GM06990 (cell line): ENCODE results near the gene P3H2.

Experiments
- DNase-seq: peaks from one replicate; pipeline ENCODE4 v3.0.0-alpha.2; 2011; ENCODE audit not compliant: insufficient read length; ENCODE audit errors: extremely low read depth
- H3K27me3 ChIP-seq: replicated peaks from 2 replicates; pipeline ENCODE4 v1.6.0; 2011; ENCODE audit warnings: low read length; ENCODE audit not compliant: control insufficient read depth, insufficient read depth
- H3K36me3 ChIP-seq: 2 replicates; pipeline ENCODE4 v1.5.1; 2011; ENCODE audit warnings: low read length; ENCODE audit not compliant: control insufficient read depth, insufficient read depth
- H3K4me3 ChIP-seq: replicated peaks from 2 replicates; pipeline ENCODE4 v1.5.1; 2011; ENCODE audit warnings: low read depth, mild to moderate bottlenecking, control low read depth, low read length
- CTCF ChIP-seq: IDR thresholded peaks from 2 replicates; pipeline ENCODE4 v1.5.1; 2011; ENCODE audit warnings: low read length, control low read depth, mild to moderate bottlenecking, inconsistent platforms; ENCODE audit not compliant: insufficient read depth, poor library complexity, severe bottlenecking

Gene P3H2

GRCh38 chr3:190121061-190121377, 322 bp upstream of the P3H2 start:
- Histone ChIP-seq H3K36me3 (no peaks in the 10 kb centered on the region), H3K27me3 (no peaks in the 10 kb centered on the region), H3K4me3 (peak overlapping the region; percentile 67)
- no peak for TF ChIP-seq CTCF
- no peak for DNase-seq

- H3K4me3 ChIP-seq = peak overlapping the region; percentile 67
Observed at GRCh38 chr3:190119461-190120268, 1.0 kb downstream of the P3H2 start.

GRCh38 chr3:190118438-190118837, 2.3 kb downstream of the P3H2 start:
- peak overlapping the region; percentile 55 for H3K4me3 ChIP-seq
- no peak for DNase-seq
- no peaks in the 10 kb centered on the region for H3K36me3 ChIP-seq
- no peaks in the 10 kb centered on the region for H3K27me3 ChIP-seq
- no peak for TF ChIP-seq CTCF

More at GRCh38 chr3:190119461-190120268, 1.0 kb downstream of the P3H2 start:
- no peaks in the 10 kb centered on the region for H3K36me3 ChIP-seq
- TF ChIP-seq CTCF = no peak
- peak; percentile 49 for DNase-seq
- no peaks in the 10 kb centered on the region for H3K27me3 ChIP-seq

GRCh38 chr3:190117981-190118380, 2.7 kb downstream of the P3H2 start:
- H3K4me3 ChIP-seq = peak overlapping the region; percentile 55
- TF ChIP-seq CTCF = no peak

GRCh38 chr3:190116551-190117067, 4.1 kb downstream of the P3H2 start:
- no peak for DNase-seq
- H3K27me3 ChIP-seq = no peaks in the 10 kb centered on the region
- no peak for TF ChIP-seq CTCF
- H3K4me3 ChIP-seq = peak overlapping the region; percentile 40
- no peaks in the 10 kb centered on the region for H3K36me3 ChIP-seq

More at GRCh38 chr3:190117981-190118380, 2.7 kb downstream of the P3H2 start:
- Histone ChIP-seq H3K27me3 (no peaks in the 10 kb centered on the region), H3K36me3 (no peaks in the 10 kb centered on the region)
- DNase-seq = no peak
